ENCODE measurements around the gene DDX25.

- TF ChIP-seq, protein P1, sequence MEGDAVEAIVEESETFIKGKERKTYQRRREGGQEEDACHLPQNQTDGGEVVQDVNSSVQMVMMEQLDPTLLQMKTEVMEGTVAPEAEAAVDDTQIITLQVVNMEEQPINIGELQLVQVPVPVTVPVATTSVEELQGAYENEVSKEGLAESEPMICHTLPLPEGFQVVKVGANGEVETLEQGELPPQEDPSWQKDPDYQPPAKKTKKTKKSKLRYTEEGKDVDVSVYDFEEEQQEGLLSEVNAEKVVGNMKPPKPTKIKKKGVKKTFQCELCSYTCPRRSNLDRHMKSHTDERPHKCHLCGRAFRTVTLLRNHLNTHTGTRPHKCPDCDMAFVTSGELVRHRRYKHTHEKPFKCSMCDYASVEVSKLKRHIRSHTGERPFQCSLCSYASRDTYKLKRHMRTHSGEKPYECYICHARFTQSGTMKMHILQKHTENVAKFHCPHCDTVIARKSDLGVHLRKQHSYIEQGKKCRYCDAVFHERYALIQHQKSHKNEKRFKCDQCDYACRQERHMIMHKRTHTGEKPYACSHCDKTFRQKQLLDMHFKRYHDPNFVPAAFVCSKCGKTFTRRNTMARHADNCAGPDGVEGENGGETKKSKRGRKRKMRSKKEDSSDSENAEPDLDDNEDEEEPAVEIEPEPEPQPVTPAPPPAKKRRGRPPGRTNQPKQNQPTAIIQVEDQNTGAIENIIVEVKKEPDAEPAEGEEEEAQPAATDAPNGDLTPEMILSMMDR (IDR thresholded peaks at IDR 0.05; ENCODE audit: low read depth, low read length), result no peak
- TF ChIP-seq MAX (IDR thresholded peaks at IDR 0.05; ENCODE audit: low read depth, low read length), result no peak
These were observed 50.8 kb downstream of the DDX25 start for GRCh38 chr11:125954945-125955640.

Data from NB4 (cell line).